ENCODE results near the gene NPAT.

DNA sequence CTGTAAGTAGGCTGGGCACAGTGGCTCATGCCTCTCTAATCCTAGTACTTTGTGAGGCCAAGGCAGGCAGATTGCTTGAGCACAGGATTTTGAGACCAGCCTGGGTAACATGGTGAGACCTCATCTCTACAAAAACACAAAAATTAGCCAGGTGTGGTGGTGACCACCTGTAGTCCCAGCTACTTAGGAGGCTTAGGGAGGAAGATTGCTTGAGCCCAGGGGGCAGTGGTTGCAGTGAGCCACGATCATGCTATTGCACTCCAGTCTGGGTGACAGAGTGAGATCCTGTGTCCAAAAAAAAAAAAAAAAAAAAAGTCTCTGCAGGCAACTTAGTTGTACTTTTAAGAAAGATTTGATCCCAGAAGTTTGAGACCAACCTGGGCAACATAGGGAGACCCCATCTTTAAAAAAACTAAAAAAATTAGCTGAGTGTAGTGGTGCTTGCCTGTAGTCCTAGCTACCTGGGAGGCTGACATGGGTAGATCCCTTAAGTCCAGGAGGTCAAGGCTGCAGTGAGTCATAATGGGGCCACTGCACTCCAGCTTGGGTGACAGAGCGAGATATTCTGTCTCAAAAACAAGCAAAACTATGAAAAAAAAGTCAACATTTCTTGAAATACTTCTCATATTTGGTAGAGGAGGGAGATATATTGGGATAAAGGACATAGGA is 11.0 kb upstream of the NPAT start:
- TF ChIP-seq EZH2phosphoT487 (IDR thresholded peaks at IDR 0.05) (no peak), EZH2 (IDR thresholded peaks at IDR 0.05) (no peak)
- TF ChIP-seq, protein P1, sequence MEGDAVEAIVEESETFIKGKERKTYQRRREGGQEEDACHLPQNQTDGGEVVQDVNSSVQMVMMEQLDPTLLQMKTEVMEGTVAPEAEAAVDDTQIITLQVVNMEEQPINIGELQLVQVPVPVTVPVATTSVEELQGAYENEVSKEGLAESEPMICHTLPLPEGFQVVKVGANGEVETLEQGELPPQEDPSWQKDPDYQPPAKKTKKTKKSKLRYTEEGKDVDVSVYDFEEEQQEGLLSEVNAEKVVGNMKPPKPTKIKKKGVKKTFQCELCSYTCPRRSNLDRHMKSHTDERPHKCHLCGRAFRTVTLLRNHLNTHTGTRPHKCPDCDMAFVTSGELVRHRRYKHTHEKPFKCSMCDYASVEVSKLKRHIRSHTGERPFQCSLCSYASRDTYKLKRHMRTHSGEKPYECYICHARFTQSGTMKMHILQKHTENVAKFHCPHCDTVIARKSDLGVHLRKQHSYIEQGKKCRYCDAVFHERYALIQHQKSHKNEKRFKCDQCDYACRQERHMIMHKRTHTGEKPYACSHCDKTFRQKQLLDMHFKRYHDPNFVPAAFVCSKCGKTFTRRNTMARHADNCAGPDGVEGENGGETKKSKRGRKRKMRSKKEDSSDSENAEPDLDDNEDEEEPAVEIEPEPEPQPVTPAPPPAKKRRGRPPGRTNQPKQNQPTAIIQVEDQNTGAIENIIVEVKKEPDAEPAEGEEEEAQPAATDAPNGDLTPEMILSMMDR (IDR thresholded peaks at IDR 0.05), result no peak

Data from neural progenitor cell (in vitro differentiated cells).